NOMO-1 treated with dmso at 0.1 percent for 144 hours (cell line): ENCODE data around the gene PSAP.
A peak's percentile ranks its signal among the peaks of the same experiment; 100 is the strongest.

ENCODE experiments used
- DNase-seq: peaks from one replicate; lab custom pipeline; 2025; ENCODE audit not compliant: unreplicated experiment; lab: John Stamatoyannopoulos, UW

PSAP gene

GRCh38 chr10:71810048-71810750 is 40.9 kb downstream of the PSAP start:
- no peak for DNase-seq

GRCh38 chr10:71809628-71810027 is 41.4 kb downstream of the PSAP start:
- no peak for DNase-seq

- DNase-seq: no peak
Measured at GRCh38 chr10:71807557-71808510, 43.2 kb downstream of the PSAP start.

- DNase-seq: no peak
Measured at GRCh38 chr10:71806704-71807556, 44.1 kb downstream of the PSAP start.

- DNase-seq: no peak
Measured at GRCh38 chr10:71805776-71806703, 45.0 kb downstream of the PSAP start.

- DNase-seq: peak; percentile 17
Measured at GRCh38 chr10:71804077-71804476, 47.0 kb downstream of the PSAP start.

- no peak for DNase-seq
Measured at GRCh38 chr10:71802715-71803488, 48.1 kb downstream of the PSAP start.

- no peak for DNase-seq
Measured at GRCh38 chr10:71802235-71802634, 48.8 kb downstream of the PSAP start.

GRCh38 chr10:71801361-71801760 is 49.7 kb downstream of the PSAP start:
- DNase-seq: peak; percentile 56

GRCh38 chr10:71799608-71800453 is 51.2 kb downstream of the PSAP start:
- DNase-seq: no peak

- no peak for DNase-seq
Measured at GRCh38 chr10:71799112-71799511, 51.9 kb downstream of the PSAP start.

- DNase-seq: no peak
Measured at GRCh38 chr10:71798308-71798624, 52.8 kb downstream of the PSAP start.

GRCh38 chr10:71797533-71798307 is 53.3 kb downstream of the PSAP start:
- DNase-seq: no peak

GRCh38 chr10:71796749-71797405 is 54.2 kb downstream of the PSAP start:
- no peak for DNase-seq

GRCh38 chr10:71795248-71795647 is 55.8 kb downstream of the PSAP start:
- DNase-seq: no peak

GRCh38 chr10:71790749-71791440 is 60.2 kb downstream of the PSAP start:
- DNase-seq: no peak

GRCh38 chr10:71789871-71790270 is 61.2 kb downstream of the PSAP start:
- no peak for DNase-seq
